ENCODE measurements around the gene USP34.

DNA sequence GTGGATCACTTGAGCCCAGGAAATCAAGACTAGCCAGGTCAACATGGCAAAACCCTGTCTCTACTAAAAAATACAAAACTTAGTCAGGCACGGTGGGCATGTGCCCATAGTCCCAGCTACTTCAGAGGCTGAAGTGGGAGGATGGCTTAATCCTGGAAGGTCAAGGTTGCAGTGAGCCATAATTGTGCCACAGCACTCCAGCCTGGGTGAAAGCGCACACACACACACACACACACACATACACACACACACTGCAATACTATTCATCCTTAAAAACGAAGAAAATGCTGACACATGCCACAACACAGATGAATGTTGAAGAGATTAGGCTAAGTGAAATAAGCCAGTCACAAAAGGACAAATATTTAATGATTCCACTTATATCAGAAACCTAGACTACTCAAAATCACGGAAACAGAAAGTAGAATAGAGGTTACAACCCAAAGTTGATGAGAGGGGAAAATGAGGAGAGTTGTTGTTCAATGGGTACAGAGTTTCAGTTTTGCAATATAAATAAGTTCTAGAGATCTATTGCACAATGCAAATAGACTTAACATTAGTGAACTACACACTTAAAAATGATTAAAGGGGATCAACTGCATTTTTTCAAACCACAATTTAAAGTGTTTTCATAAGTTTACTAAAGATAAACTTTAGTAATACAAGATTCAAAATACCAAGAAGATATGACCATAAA is 114.5 kb downstream of the USP34 start:
- TF ChIP-seq SREBF2 (CRISPR knock-in tag; IDR thresholded peaks at IDR 0.05) = no peak
- TF ChIP-seq, protein P1, sequence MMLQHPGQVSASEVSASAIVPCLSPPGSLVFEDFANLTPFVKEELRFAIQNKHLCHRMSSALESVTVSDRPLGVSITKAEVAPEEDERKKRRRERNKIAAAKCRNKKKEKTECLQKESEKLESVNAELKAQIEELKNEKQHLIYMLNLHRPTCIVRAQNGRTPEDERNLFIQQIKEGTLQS (IDR thresholded peaks at IDR 0.05) = no peak
- TF ChIP-seq, protein P1 (CRISPR knock-in tag; conservative IDR thresholded peaks at IDR 0.05) = no peak
- TF ChIP-seq EZH2 (IDR thresholded peaks at IDR 0.05; ENCODE audit: borderline replicate concordance, low read depth, low read length) = no peak
- no peak for TF ChIP-seq ZEB2 (IDR thresholded peaks at IDR 0.05)

Measured in K562 (cell line).